ENCODE measurements around the gene FAM13C. TPM values are rescaled to one million over a fixed set of nuclear protein-coding genes. Genes with fewer than 3 reads are reported as not detected.

The FAM13C gene
- total RNA-seq, 3 donors from 2014 or later, result 6.9 to 17.8 (median 13.9) TPM

DNA sequence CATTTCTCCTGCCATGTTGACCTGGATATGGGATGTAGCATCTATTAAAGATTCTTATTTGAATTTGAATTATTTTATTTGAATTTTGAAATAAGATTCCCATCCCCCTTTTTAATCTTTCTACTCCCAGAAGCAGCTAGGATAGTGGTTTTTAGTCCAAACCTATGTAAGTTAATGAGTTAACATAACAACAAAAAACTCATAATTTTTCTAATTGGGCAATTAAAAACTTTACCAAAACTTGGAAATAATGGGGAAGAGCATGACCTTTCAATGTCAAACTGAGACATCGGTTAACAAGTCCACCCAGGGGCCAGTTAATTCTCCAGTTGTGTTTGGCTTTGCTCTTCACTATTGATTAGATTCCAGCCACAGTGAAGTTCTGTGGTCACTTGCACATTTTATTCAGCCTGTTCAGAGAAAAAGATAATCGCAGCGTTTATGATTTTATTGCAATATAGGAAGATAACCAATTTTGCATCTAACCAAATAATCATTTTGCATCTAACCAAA, 1.2 kb upstream of the FAM13C start:
- Histone ChIP-seq H3K36me3 (no peaks in the 10 kb centered on the region), H3K9me3 (no peaks in the 10 kb centered on the region), H3K4me3 (peak overlapping the region in 1 of 3 donors; percentile 75), H3K27me3 (no peaks in the 10 kb centered on the region), H3K27ac (peak overlapping the region in 1 of 2 donors; percentile 84), H3K4me1 (no peaks in the 10 kb centered on the region)
- intact Hi-C loops (cut with DNase I; ENCODE audit: low total_unique reads), result no loop called here
- DNase-seq (ENCODE audit: low spot score in 2 of 2), result no peak
- TF ChIP-seq, protein P1, sequence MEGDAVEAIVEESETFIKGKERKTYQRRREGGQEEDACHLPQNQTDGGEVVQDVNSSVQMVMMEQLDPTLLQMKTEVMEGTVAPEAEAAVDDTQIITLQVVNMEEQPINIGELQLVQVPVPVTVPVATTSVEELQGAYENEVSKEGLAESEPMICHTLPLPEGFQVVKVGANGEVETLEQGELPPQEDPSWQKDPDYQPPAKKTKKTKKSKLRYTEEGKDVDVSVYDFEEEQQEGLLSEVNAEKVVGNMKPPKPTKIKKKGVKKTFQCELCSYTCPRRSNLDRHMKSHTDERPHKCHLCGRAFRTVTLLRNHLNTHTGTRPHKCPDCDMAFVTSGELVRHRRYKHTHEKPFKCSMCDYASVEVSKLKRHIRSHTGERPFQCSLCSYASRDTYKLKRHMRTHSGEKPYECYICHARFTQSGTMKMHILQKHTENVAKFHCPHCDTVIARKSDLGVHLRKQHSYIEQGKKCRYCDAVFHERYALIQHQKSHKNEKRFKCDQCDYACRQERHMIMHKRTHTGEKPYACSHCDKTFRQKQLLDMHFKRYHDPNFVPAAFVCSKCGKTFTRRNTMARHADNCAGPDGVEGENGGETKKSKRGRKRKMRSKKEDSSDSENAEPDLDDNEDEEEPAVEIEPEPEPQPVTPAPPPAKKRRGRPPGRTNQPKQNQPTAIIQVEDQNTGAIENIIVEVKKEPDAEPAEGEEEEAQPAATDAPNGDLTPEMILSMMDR (IDR thresholded peaks at IDR 0.05), result no peak
- TF ChIP-seq POLR2A (IDR thresholded peaks at IDR 0.05) (no peak), POLR2AphosphoS5 (IDR thresholded peaks at IDR 0.05) (no peak)

- TF ChIP-seq POLR2A (IDR thresholded peaks at IDR 0.05) (no peak), POLR2AphosphoS5 (IDR thresholded peaks at IDR 0.05) (no peak)
- TF ChIP-seq, protein P1 (IDR thresholded peaks at IDR 0.05), result no peak
- intact Hi-C loops (cut with DNase I; ENCODE audit: low total_unique reads), result no loop called here
- no peaks in the 10 kb centered on the region for H3K9me3 ChIP-seq
- peak; percentile 58 to 60 for DNase-seq (ENCODE audit: low spot score in 2 of 2)
- H3K4me1 ChIP-seq, result no peaks in the 10 kb centered on the region
- no peaks in the 10 kb centered on the region for H3K36me3 ChIP-seq
- peak overlapping the region; percentile 60 to 75 (median 62) for H3K4me3 ChIP-seq
- H3K27me3 ChIP-seq, result no peaks in the 10 kb centered on the region
- peak overlapping the region; percentile 77 to 84 for H3K27ac ChIP-seq
Observed at GRCh38 chr10:59362959-59363381, 621 bp upstream of the FAM13C start.

- TF ChIP-seq POLR2AphosphoS5 (IDR thresholded peaks at IDR 0.05) (no peak), POLR2A (IDR thresholded peaks at IDR 0.05) (no peak)
- TF ChIP-seq, protein P1 (IDR thresholded peaks at IDR 0.05), result no peak
- intact Hi-C loops (cut with DNase I; ENCODE audit: low total_unique reads), result no loop called here
- Histone ChIP-seq H3K9me3 (no peaks in the 10 kb centered on the region), H3K27me3 (no peaks in the 10 kb centered on the region), H3K36me3 (no peaks in the 10 kb centered on the region), H3K4me3 (peak overlapping the region; percentile 60 to 75 (median 62)), H3K4me1 (no peaks in the 10 kb centered on the region), H3K27ac (peak overlapping the region; percentile 77 to 84)
- DNase-seq (ENCODE audit: low spot score in 2 of 2), result no peak
Observed at GRCh38 chr10:59361663-59362143, 646 bp downstream of the FAM13C start.

DNA sequence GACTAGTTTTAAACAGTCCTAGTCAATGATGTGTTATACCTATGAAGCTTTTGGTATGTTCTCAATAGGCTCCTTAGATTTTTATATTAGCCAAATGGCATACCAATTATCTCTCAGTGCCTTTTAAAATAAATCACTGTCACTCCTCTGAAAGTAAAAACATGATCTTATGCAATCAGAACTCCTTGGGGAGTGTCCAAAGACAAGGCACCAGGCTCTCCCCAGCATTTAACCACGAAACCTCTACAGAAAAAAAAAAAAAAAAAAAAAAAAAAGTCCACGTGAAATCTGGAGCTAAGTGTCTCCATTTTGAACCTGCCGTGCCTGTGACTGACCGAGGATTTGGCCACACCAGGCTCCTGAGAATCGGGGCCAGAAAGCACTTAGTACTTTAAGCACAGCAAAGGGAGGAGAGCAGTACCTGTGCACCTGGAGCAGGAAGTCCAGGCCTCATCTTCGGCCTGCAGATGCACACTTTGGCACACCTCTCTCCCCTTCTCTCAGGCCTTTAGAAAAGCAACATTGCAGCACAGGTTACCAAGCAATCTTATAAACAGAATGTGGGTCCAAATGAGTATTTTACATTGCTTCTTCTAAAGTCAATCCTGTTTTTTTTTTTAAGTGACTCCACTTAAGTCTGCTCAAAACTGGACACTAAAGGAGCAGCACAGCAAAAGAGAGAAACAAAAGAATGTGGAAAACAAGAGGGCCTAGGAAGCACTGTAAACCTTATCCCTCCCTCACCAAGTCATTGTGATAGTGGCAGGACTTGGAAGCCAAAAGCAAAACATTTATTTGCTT, 1.5 kb downstream of the FAM13C start:
- peak overlapping the region in 2 of 3 donors; percentile 22 to 62 for H3K4me3 ChIP-seq

More for the DNA sequence above, 1.5 kb downstream of the FAM13C start:
- Histone ChIP-seq H3K27me3 (no peaks in the 10 kb centered on the region), H3K4me1 (no peaks in the 10 kb centered on the region), H3K36me3 (no peaks in the 10 kb centered on the region), H3K27ac (peak overlapping the region; percentile 26 to 31), H3K9me3 (no peaks in the 10 kb centered on the region)
- DNase-seq (ENCODE audit: low spot score in 2 of 2), result no peak
- TF ChIP-seq POLR2A (IDR thresholded peaks at IDR 0.05) (no peak), POLR2AphosphoS5 (IDR thresholded peaks at IDR 0.05) (no peak)
- TF ChIP-seq, protein P1 (IDR thresholded peaks at IDR 0.05), result no peak
- intact Hi-C loops (cut with DNase I; ENCODE audit: low total_unique reads), result no loop called here
